Activated naive CD8-positive, alpha-beta T cell treated with anti-CD3 and anti-CD28 coated beads for 36 hours (primary cell): ENCODE measurements around the gene MED8. TPM values are rescaled to one million over a fixed set of nuclear protein-coding genes. Genes with fewer than 3 reads are reported as not detected.

Experiments used
- DNase-seq: peaks from one replicate; pipeline ENCODE4 v3.0.0; 2021
- H3K27ac Mint-ChIP-seq: one replicate; pipeline ENCODE4 v1.8.0; 2022; ENCODE audit warnings: mild to moderate bottlenecking, moderate library complexity, mixed read lengths
- H3K27me3 Mint-ChIP-seq: one replicate; pipeline ENCODE4 v1.8.0; 2022; ENCODE audit warnings: mild to moderate bottlenecking, mixed read lengths
- H3K36me3 Mint-ChIP-seq: one replicate; pipeline ENCODE4 v1.8.0; 2021; ENCODE audit warnings: mild to moderate bottlenecking, mixed read lengths
- H3K4me1 Mint-ChIP-seq: one replicate; pipeline ENCODE4 v1.8.0; 2021; ENCODE audit warnings: mixed read lengths
- H3K4me3 Mint-ChIP-seq: one replicate; pipeline ENCODE4 v1.8.0; 2022; ENCODE audit warnings: mild to moderate bottlenecking, moderate library complexity, mixed read lengths
- H3K9me3 Mint-ChIP-seq: one replicate; pipeline ENCODE4 v1.8.0; 2022; ENCODE audit warnings: mixed read lengths
- total RNA-seq, 2 experiments: library from RNA; stranded (reverse); gene quantifications; one replicate each; pipeline ENCODE4 v1.2.3, GENCODE V29; 2021

Gene MED8
- total RNA-seq, 2 experiments from 2014 or later, result 34.1 to 35.7 TPM

GRCh38 chr1:43363283-43363934 is 26.2 kb downstream of the MED8 start:
- Mint-ChIP-seq H3K9me3 (no peaks in the 10 kb centered on the region), H3K27me3 (no peaks in the 10 kb centered on the region), H3K4me1 (peaks cover 35% of the 10 kb centered on the region), H3K27ac (peak overlapping the region; percentile 7), H3K36me3 (peaks cover 52% of the 10 kb centered on the region), H3K4me3 (no peak overlapping the region)
- no peak for DNase-seq

GRCh38 chr1:43360616-43361015 is 29.0 kb downstream of the MED8 start:
- Mint-ChIP-seq H3K27ac (no peak overlapping the region), H3K36me3 (peaks cover 52% of the 10 kb centered on the region), H3K4me1 (peaks cover 33% of the 10 kb centered on the region), H3K4me3 (peak overlapping the region; percentile 90), H3K27me3 (no peaks in the 10 kb centered on the region), H3K9me3 (no peaks in the 10 kb centered on the region)
- DNase-seq, result no peak

- Mint-ChIP-seq H3K27me3 (no peaks in the 10 kb centered on the region), H3K36me3 (peaks cover 49% of the 10 kb centered on the region), H3K4me3 (peak overlapping the region; percentile 90), H3K9me3 (no peaks in the 10 kb centered on the region), H3K27ac (peak overlapping the region; percentile 77), H3K4me1 (peaks cover 26% of the 10 kb centered on the region)
- no peak for DNase-seq
Measured at GRCh38 chr1:43359696-43360095, 29.9 kb downstream of the MED8 start.

GRCh38 chr1:43358746-43359693 is 30.6 kb downstream of the MED8 start, which contains the start of gene CDC20:
CDC20 (plus strand) TSS chr1:43358981; CDS start chr1:43359216, 235 bp downstream.
- DNase-seq, result peak; percentile 99
- Mint-ChIP-seq H3K36me3 (peaks cover 50% of the 10 kb centered on the region), H3K4me1 (peaks cover 26% of the 10 kb centered on the region), H3K9me3 (no peaks in the 10 kb centered on the region), H3K27me3 (no peaks in the 10 kb centered on the region), H3K4me3 (peak within 1 kb of the TSS; percentile 90), H3K27ac (peak within 1 kb of the TSS; percentile 82)

GRCh38 chr1:43358121-43358745 is 31.4 kb downstream of the MED8 start:
- DNase-seq, result peak; percentile 25
- H3K9me3 Mint-ChIP-seq, result no peaks in the 10 kb centered on the region
- H3K27me3 Mint-ChIP-seq, result no peaks in the 10 kb centered on the region
- H3K27ac Mint-ChIP-seq, result peak overlapping the region; percentile 82
- peaks cover 46% of the 10 kb centered on the region for H3K36me3 Mint-ChIP-seq
- peaks cover 26% of the 10 kb centered on the region for H3K4me1 Mint-ChIP-seq
- H3K4me3 Mint-ChIP-seq, result peak overlapping the region; percentile 90

- peaks cover 39% of the 10 kb centered on the region for H3K36me3 Mint-ChIP-seq
- DNase-seq, result no peak
- H3K4me1 Mint-ChIP-seq, result peaks cover 26% of the 10 kb centered on the region
- H3K9me3 Mint-ChIP-seq, result no peaks in the 10 kb centered on the region
- H3K4me3 Mint-ChIP-seq, result peak overlapping the region; percentile 90
- H3K27me3 Mint-ChIP-seq, result no peaks in the 10 kb centered on the region
- no peak overlapping the region for H3K27ac Mint-ChIP-seq
Measured at GRCh38 chr1:43357251-43357650, 32.3 kb downstream of the MED8 start.

GRCh38 chr1:43354936-43355335 is 34.7 kb downstream of the MED8 start:
- H3K36me3 Mint-ChIP-seq, result peaks cover 18% of the 10 kb centered on the region
- H3K27me3 Mint-ChIP-seq, result no peaks in the 10 kb centered on the region
- no peak overlapping the region for H3K4me3 Mint-ChIP-seq
- no peak for DNase-seq
- H3K9me3 Mint-ChIP-seq, result no peaks in the 10 kb centered on the region
- no peak overlapping the region for H3K27ac Mint-ChIP-seq
- peaks cover 14% of the 10 kb centered on the region for H3K4me1 Mint-ChIP-seq

- H3K4me3 Mint-ChIP-seq, result no peak overlapping the region
- DNase-seq, result no peak
- no peaks in the 10 kb centered on the region for H3K9me3 Mint-ChIP-seq
- peaks cover 12% of the 10 kb centered on the region for H3K4me1 Mint-ChIP-seq
- no peak overlapping the region for H3K27ac Mint-ChIP-seq
- peaks cover 13% of the 10 kb centered on the region for H3K36me3 Mint-ChIP-seq
- H3K27me3 Mint-ChIP-seq, result no peaks in the 10 kb centered on the region
Measured at GRCh38 chr1:43354471-43354870, 35.1 kb downstream of the MED8 start.

GRCh38 chr1:43352881-43353280 is 36.7 kb downstream of the MED8 start:
- no peaks in the 10 kb centered on the region for H3K9me3 Mint-ChIP-seq
- H3K27ac Mint-ChIP-seq, result no peak overlapping the region
- no peak for DNase-seq
- no peak overlapping the region for H3K4me3 Mint-ChIP-seq
- H3K4me1 Mint-ChIP-seq, result peaks cover 14% of the 10 kb centered on the region
- H3K36me3 Mint-ChIP-seq, result peaks cover 9% of the 10 kb centered on the region
- no peaks in the 10 kb centered on the region for H3K27me3 Mint-ChIP-seq

GRCh38 chr1:43352351-43352705 is 37.3 kb downstream of the MED8 start:
- DNase-seq, result no peak
- Mint-ChIP-seq H3K4me1 (peaks cover 12% of the 10 kb centered on the region), H3K36me3 (peaks cover 6% of the 10 kb centered on the region), H3K4me3 (no peak overlapping the region), H3K27me3 (no peaks in the 10 kb centered on the region), H3K9me3 (no peaks in the 10 kb centered on the region), H3K27ac (no peak overlapping the region)

GRCh38 chr1:43351421-43352350 is 37.9 kb downstream of the MED8 start:
- no peak for DNase-seq
- no peaks in the 10 kb centered on the region for H3K27me3 Mint-ChIP-seq
- no peaks in the 10 kb centered on the region for H3K9me3 Mint-ChIP-seq
- H3K4me3 Mint-ChIP-seq, result no peak overlapping the region
- H3K4me1 Mint-ChIP-seq, result peaks cover 9% of the 10 kb centered on the region
- peaks cover 3% of the 10 kb centered on the region for H3K36me3 Mint-ChIP-seq
- H3K27ac Mint-ChIP-seq, result no peak overlapping the region

- no peak overlapping the region for H3K4me3 Mint-ChIP-seq
- peaks cover 9% of the 10 kb centered on the region for H3K4me1 Mint-ChIP-seq
- H3K9me3 Mint-ChIP-seq, result no peaks in the 10 kb centered on the region
- H3K27ac Mint-ChIP-seq, result no peak overlapping the region
- H3K36me3 Mint-ChIP-seq, result peaks cover 3% of the 10 kb centered on the region
- no peaks in the 10 kb centered on the region for H3K27me3 Mint-ChIP-seq
- DNase-seq, result no peak
Measured at GRCh38 chr1:43350976-43351375, 38.6 kb downstream of the MED8 start.

- peaks cover 9% of the 10 kb centered on the region for H3K4me1 Mint-ChIP-seq
- H3K36me3 Mint-ChIP-seq, result peaks cover 3% of the 10 kb centered on the region
- no peak for DNase-seq
- peak overlapping the region; percentile 69 for H3K4me3 Mint-ChIP-seq
- peak overlapping the region; percentile 73 for H3K27ac Mint-ChIP-seq
- H3K27me3 Mint-ChIP-seq, result peaks cover 3% of the 10 kb centered on the region
- H3K9me3 Mint-ChIP-seq, result no peaks in the 10 kb centered on the region
Measured at GRCh38 chr1:43349594-43350306, 39.9 kb downstream of the MED8 start.
